ENCODE data around the gene MCRIP1.

DNA sequence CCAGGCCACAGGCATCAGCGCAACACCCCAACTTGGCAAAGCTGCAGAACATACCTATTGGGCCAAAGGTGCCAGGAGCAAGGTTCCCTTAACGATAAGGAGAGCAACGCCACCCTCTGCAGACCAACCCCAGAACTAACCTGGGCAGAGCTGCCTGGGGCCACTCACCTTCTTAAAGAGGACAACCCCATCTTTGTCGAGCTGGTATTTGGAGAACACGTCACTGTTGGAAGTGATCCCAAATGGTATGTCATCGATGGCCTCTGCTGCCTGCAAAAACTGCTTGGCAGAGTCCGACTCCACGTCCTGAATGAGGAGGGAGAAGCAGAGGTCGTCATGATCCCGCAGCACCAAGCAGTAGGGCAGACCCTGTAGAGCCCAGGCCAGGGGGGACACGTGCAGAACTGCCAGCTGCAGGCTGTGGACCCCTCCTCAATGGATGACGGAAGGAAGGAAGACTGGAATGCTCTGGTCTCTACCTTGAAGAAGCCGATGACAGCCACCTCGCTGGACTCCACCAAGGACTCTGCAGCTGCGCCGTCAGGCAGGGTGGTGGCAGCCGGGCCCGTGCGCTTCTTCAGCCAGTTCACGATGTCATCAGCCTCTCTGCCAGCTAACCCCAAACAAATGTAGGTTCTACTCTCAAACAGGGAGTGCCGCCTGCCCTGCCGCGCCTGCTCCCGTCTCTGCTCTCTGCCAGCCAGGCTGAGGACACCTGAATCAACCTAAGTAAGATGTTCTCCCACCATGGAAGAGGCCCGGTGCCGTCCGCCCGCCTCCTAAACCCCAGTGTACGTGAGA lies 22.1 kb upstream of the MCRIP1 start:
- TF ChIP-seq, protein P1, sequence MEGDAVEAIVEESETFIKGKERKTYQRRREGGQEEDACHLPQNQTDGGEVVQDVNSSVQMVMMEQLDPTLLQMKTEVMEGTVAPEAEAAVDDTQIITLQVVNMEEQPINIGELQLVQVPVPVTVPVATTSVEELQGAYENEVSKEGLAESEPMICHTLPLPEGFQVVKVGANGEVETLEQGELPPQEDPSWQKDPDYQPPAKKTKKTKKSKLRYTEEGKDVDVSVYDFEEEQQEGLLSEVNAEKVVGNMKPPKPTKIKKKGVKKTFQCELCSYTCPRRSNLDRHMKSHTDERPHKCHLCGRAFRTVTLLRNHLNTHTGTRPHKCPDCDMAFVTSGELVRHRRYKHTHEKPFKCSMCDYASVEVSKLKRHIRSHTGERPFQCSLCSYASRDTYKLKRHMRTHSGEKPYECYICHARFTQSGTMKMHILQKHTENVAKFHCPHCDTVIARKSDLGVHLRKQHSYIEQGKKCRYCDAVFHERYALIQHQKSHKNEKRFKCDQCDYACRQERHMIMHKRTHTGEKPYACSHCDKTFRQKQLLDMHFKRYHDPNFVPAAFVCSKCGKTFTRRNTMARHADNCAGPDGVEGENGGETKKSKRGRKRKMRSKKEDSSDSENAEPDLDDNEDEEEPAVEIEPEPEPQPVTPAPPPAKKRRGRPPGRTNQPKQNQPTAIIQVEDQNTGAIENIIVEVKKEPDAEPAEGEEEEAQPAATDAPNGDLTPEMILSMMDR (IDR thresholded peaks at IDR 0.05): no peak
- no peak for TF ChIP-seq EZH2 (IDR thresholded peaks at IDR 0.05; ENCODE audit: borderline replicate concordance, insufficient read depth, low read depth, low read length, poor library complexity, severe bottlenecking)

Measured in B cell (primary cell).